Keratinocyte (primary cell): ENCODE results near the gene MST1. TPM values are rescaled to one million over a fixed set of nuclear protein-coding genes. Genes with fewer than 3 reads are reported as not detected.

ENCODE experiments used
- DNase-seq: peaks from one replicate; pipeline ENCODE4 v3.0.0-alpha.2; 2011; ENCODE audit warnings: low read depth, missing footprints, low spot score
- FAIRE-seq: peaks from 2 replicates; lab custom pipeline; 2011; peaks lifted over from hg19 to GRCh38; lab: Jason Lieb, UNC
- H2AFZ ChIP-seq: 2 replicates; pipeline ENCODE4 v1.6.0; 2012; ENCODE audit warnings: low read length, control low read depth, inconsistent platforms; ENCODE audit not compliant: control insufficient read depth
- H3K27ac ChIP-seq: 2 replicates; pipeline ENCODE4 v1.5.1; 2011; ENCODE audit warnings: low read length; ENCODE audit not compliant: control insufficient read depth, insufficient read depth
- H3K27me3 ChIP-seq: 3 replicates; pipeline ENCODE4 v1.6.0; 2011; ENCODE audit warnings: low read length; ENCODE audit not compliant: control insufficient read depth, insufficient read depth; ENCODE audit errors: extremely low read depth
- H3K36me3 ChIP-seq, 2 experiments: 2 replicates in 1 of 2; 3 replicates in 1 of 2; pipeline ENCODE4 v1.5.1; 2011; ENCODE audit warnings: low read length in 2 of 2, mild to moderate bottlenecking in 1 of 2; ENCODE audit not compliant: control insufficient read depth in 2 of 2, insufficient read depth in 2 of 2; ENCODE audit errors: extremely low read depth in 1 of 2
- H3K4me1 ChIP-seq: 3 replicates; pipeline ENCODE4 v1.5.1; 2011; ENCODE audit warnings: low read length; ENCODE audit not compliant: control insufficient read depth, insufficient read depth; ENCODE audit errors: extremely low read depth
- H3K4me2 ChIP-seq: 3 replicates; pipeline ENCODE4 v1.6.0; 2011; ENCODE audit warnings: low read depth, low read length; ENCODE audit not compliant: control insufficient read depth, insufficient read depth; ENCODE audit errors: extremely low read depth
- H3K4me3 ChIP-seq, 3 experiments: fragments of 200-600 bp in 1 of 3; sonication (generic) in 1 of 3; 2 replicates in 2 of 3; 3 replicates in 1 of 3; pipeline ENCODE4 v1.5.1; 2011 to 2016; ENCODE audit warnings: low read length in 3 of 3, mild to moderate bottlenecking in 3 of 3, control low read depth in 2 of 3, inconsistent platforms in 1 of 3, low read depth in 1 of 3, mixed read lengths in 1 of 3, mixed run types in 1 of 3, moderate library complexity in 1 of 3; ENCODE audit not compliant: control insufficient read depth in 2 of 3, insufficient read depth in 2 of 3; ENCODE audit errors: extremely low read depth in 1 of 3
- H3K79me2 ChIP-seq: 2 replicates; pipeline ENCODE4 v1.6.0; 2012; ENCODE audit warnings: low read length; ENCODE audit not compliant: control insufficient read depth, insufficient read depth
- H3K9ac ChIP-seq: 3 replicates; pipeline ENCODE4 v1.6.0; 2011; ENCODE audit warnings: low read length; ENCODE audit not compliant: control insufficient read depth, insufficient read depth; ENCODE audit errors: extremely low read depth
- H3K9me1 ChIP-seq: 3 replicates; pipeline ENCODE4 v1.6.0; 2011; ENCODE audit warnings: low read length; ENCODE audit not compliant: control insufficient read depth, insufficient read depth; ENCODE audit errors: extremely low read depth
- H3K9me3 ChIP-seq: 2 replicates; pipeline ENCODE4 v1.5.1; 2012; ENCODE audit warnings: low read depth, low read length; ENCODE audit not compliant: control insufficient read depth
- H4K20me1 ChIP-seq: 3 replicates; pipeline ENCODE4 v1.6.0; 2011; ENCODE audit warnings: low read length; ENCODE audit not compliant: control insufficient read depth, insufficient read depth; ENCODE audit errors: extremely low read depth
- CTCF ChIP-seq, 3 experiments: IDR thresholded peaks in 1 of 3; conservative IDR thresholded peaks in 1 of 3; optimal IDR thresholded peaks in 1 of 3; 2 replicates in 2 of 3; 3 replicates in 1 of 3; pipeline versions ENCODE3 to v1.5.1; 2011; ENCODE audit warnings: low read length in 3 of 3, mild to moderate bottlenecking in 3 of 3, moderate library complexity in 2 of 3, control low read depth in 1 of 3, inconsistent platforms in 1 of 3; ENCODE audit not compliant: insufficient read depth in 2 of 3; ENCODE audit errors: extremely low read depth in 1 of 3
- EZH2 ChIP-seq: IDR thresholded peaks from one replicate; pipeline ENCODE4 v1.6.1; 2012; ENCODE audit warnings: inconsistent platforms, mild to moderate bottlenecking, low read length, moderate library complexity
- dilution Hi-C: fragments of 300-500 bp; cut with MboI; formaldehyde crosslinking; loops from one replicate; pipeline ENCODE4 v1.7.0; 2020; ENCODE audit warnings: low sequenced_read_pairs; ENCODE audit not compliant: extremely low pct_ligation_motif_present
- polyA plus RNA-seq, 5 experiments: library from polyadenylated mRNA; depleted of rRNA in 3 of 5; stranded (reverse) in 3 of 5; stranded (forward) in 1 of 5; unstranded in 1 of 5; fragments of >200 nt; gene quantifications; 1 replicate in 1 of 5; 2 replicates in 3 of 5; 3 replicates in 1 of 5; pipeline versions ENCODE4 v1.2.1 to v1.2.3, GENCODE V29; 2011 to 2012; ENCODE audit warnings: missing spikeins in 2 of 5, low read depth in 1 of 5, low replicate concordance in 1 of 5

The MST1 gene
- polyA plus RNA-seq, 1 donor (not counting 4 experiments of a cell fraction or from before 2014, with no cell fraction given) = 5.2 TPM

GRCh38 chr3:49732597-49732996, 43.3 kb upstream of the MST1 start:
- DNase-seq (no peak), FAIRE-seq (no peak)
- Histone ChIP-seq H3K9me1 (no peaks in the 10 kb centered on the region), H4K20me1 (no peaks in the 10 kb centered on the region), H3K36me3 (peaks cover 17 to 19% of the 10 kb centered on the region in 2 experiments), H2AFZ (no peak overlapping the region), H3K79me2 (no peaks in the 10 kb centered on the region), H3K4me2 (no peak overlapping the region), H3K4me3 (no peak overlapping the region), H3K9me3 (no peaks in the 10 kb centered on the region), H3K27me3 (no peaks in the 10 kb centered on the region), H3K4me1 (no peaks in the 10 kb centered on the region), H3K9ac (no peak overlapping the region), H3K27ac (no peak overlapping the region)
- dilution Hi-C loops = loop anchor here (25.0 kb wide), 1 partner anchor 130 kb away; the partner anchor contains the start of genes CAMKV and TRAIP
- no peak for TF ChIP-seq CTCF (optimal IDR thresholded peaks at IDR 0.05 in 1 of 3, IDR thresholded peaks at IDR 0.05 in 1 of 3, conservative IDR thresholded peaks at IDR 0.05 in 1 of 3; ENCODE audit: extremely low read depth in 1 of 3, insufficient read depth in 2 of 3, low read length in 3 of 3)
- no peak for TF ChIP-seq EZH2

DNA sequence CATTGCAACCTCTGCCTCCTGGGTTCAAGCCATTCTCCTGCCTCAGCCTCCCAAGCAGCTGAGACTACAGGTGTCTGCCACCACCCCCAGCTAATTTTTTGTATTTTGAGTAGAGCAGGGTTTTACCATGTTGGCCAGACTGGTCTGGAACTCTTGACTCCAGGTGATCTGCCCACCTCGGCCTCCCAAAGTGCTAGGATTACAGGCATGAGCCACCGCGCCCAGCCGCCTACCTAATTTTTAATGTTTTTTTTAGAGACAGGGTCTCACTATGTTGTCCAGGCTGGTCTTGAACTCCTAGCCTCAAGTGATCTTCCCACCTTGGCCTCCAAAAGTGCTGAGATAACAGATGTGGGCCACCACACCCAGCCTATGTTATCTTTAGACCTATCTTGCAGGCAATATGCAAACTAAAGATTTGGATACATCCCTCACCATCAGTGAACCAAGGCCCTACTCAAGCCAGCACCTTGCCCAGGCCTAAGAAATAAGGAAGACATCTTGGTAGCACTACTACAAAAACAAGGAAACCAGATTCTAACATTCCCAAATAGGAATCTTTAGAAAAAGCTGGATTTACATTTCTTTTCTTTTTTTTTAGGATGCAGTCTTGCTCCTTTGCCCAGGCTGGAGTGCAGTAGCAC, 40.8 kb upstream of the MST1 start:
- H3K36me3 ChIP-seq = peaks cover 13 to 16% of the 10 kb centered on the region in 2 experiments
- no peak for DNase-seq
- H3K27me3 ChIP-seq = no peaks in the 10 kb centered on the region
- dilution Hi-C loops = loop anchor here (25.0 kb wide), 1 partner anchor 132 kb away; the partner anchor contains the start of genes CAMKV and TRAIP
- H3K4me3 ChIP-seq = no peak overlapping the region
- no peaks in the 10 kb centered on the region for H3K4me1 ChIP-seq
- H3K4me2 ChIP-seq = no peak overlapping the region
- H3K9me3 ChIP-seq = no peaks in the 10 kb centered on the region
- H3K9ac ChIP-seq = no peak overlapping the region
- no peaks in the 10 kb centered on the region for H4K20me1 ChIP-seq
- no peak overlapping the region for H3K27ac ChIP-seq
- H2AFZ ChIP-seq = no peak overlapping the region
- no peaks in the 10 kb centered on the region for H3K9me1 ChIP-seq
- no peaks in the 10 kb centered on the region for H3K79me2 ChIP-seq
- TF ChIP-seq CTCF (optimal IDR thresholded peaks at IDR 0.05 in 1 of 3, IDR thresholded peaks at IDR 0.05 in 1 of 3, conservative IDR thresholded peaks at IDR 0.05 in 1 of 3; ENCODE audit: extremely low read depth in 1 of 3, insufficient read depth in 2 of 3, low read length in 3 of 3) (no peak), EZH2 (no peak)
- FAIRE-seq = no peak
